H9 (cell line): ENCODE measurements around the gene DPF3. TPM values are rescaled to one million over a fixed set of nuclear protein-coding genes. Genes with fewer than 3 reads are reported as not detected.

ENCODE experiments used
- DNase-seq: peaks from one replicate; pipeline ENCODE4 v3.0.0-alpha.2; 2017
- H2AFZ ChIP-seq: one replicate; pipeline ENCODE4 v1.6.1; 2013; ENCODE audit warnings: mild to moderate bottlenecking, low read length, control low read depth, moderate library complexity
- H2AK5ac ChIP-seq: 2 replicates; pipeline ENCODE4 v1.6.1; 2013; ENCODE audit warnings: low read length, control low read depth, mixed read lengths; ENCODE audit not compliant: insufficient read length
- H2BK120ac ChIP-seq: one replicate; pipeline ENCODE4 v1.6.1; 2013; ENCODE audit warnings: low read depth, mild to moderate bottlenecking, low read length, control low read depth, inconsistent platforms; ENCODE audit not compliant: poor library complexity, severe bottlenecking
- H2BK12ac ChIP-seq: 2 replicates; pipeline ENCODE4 v1.6.1; 2013; ENCODE audit warnings: low read length, control low read depth, mixed read lengths, low read depth; ENCODE audit not compliant: insufficient read length
- H2BK15ac ChIP-seq: 2 replicates; pipeline ENCODE4 v1.6.1; 2013; ENCODE audit warnings: low read depth, low read length, control low read depth
- H2BK20ac ChIP-seq: one replicate; pipeline ENCODE4 v1.6.1; 2013; ENCODE audit warnings: low read depth, mild to moderate bottlenecking, low read length, control low read depth, inconsistent platforms; ENCODE audit not compliant: poor library complexity, severe bottlenecking
- H2BK5ac ChIP-seq: 2 replicates; pipeline ENCODE4 v1.6.1; 2013; ENCODE audit warnings: low read length, control low read depth, mixed read lengths; ENCODE audit not compliant: insufficient read length
- H3K14ac ChIP-seq: 2 replicates; pipeline ENCODE4 v1.6.1; 2013; ENCODE audit warnings: low read length, control low read depth; ENCODE audit not compliant: insufficient read depth
- H3K18ac ChIP-seq: 2 replicates; pipeline ENCODE4 v1.6.1; 2013; ENCODE audit warnings: low read depth, mild to moderate bottlenecking, mixed read lengths, low read length, control low read depth; ENCODE audit not compliant: insufficient read length
- H3K23ac ChIP-seq: 2 replicates; pipeline ENCODE4 v1.6.1; 2013; ENCODE audit warnings: low read length, control low read depth, mixed read lengths, low read depth; ENCODE audit not compliant: insufficient read length
- H3K23me2 ChIP-seq: 2 replicates; pipeline ENCODE4 v1.6.1; 2013; ENCODE audit warnings: low read depth, mild to moderate bottlenecking, mixed read lengths, low read length, control low read depth; ENCODE audit not compliant: insufficient read length, poor library complexity, severe bottlenecking
- H3K27ac ChIP-seq: 2 replicates; pipeline ENCODE4 v1.5.1; 2013; ENCODE audit warnings: low read length, control low read depth, mixed read lengths, low read depth; ENCODE audit not compliant: insufficient read length
- H3K27me3 ChIP-seq: 2 replicates; pipeline ENCODE4 v1.6.1; 2013; ENCODE audit warnings: low read length, control low read depth, inconsistent platforms; ENCODE audit not compliant: insufficient read depth
- H3K4ac ChIP-seq: 2 replicates; pipeline ENCODE4 v1.6.1; 2013; ENCODE audit warnings: low read depth, mild to moderate bottlenecking, control low read depth, inconsistent platforms, low read length, moderate library complexity
- H3K4me1 ChIP-seq: 2 replicates; pipeline ENCODE4 v1.6.1; 2013; ENCODE audit warnings: low read length, control low read depth, inconsistent platforms; ENCODE audit not compliant: insufficient read depth
- H3K4me2 ChIP-seq: 2 replicates; pipeline ENCODE4 v1.6.1; 2013; ENCODE audit warnings: low read length, control low read depth, mixed read lengths; ENCODE audit not compliant: insufficient read length, insufficient read depth
- H3K56ac ChIP-seq: 2 replicates; pipeline ENCODE4 v1.6.1; 2013; ENCODE audit warnings: low read depth, mild to moderate bottlenecking, mixed read lengths, low read length, control low read depth; ENCODE audit not compliant: insufficient read length
- H3K79me1 ChIP-seq: 2 replicates; pipeline ENCODE4 v1.6.1; 2013; ENCODE audit warnings: low read depth, mild to moderate bottlenecking, moderate library complexity, low read length, control low read depth, inconsistent platforms; ENCODE audit not compliant: insufficient read depth, poor library complexity, severe bottlenecking
- H3K79me2 ChIP-seq: 2 replicates; pipeline ENCODE4 v1.6.1; 2013; ENCODE audit warnings: low read length, control low read depth, inconsistent platforms; ENCODE audit not compliant: insufficient read depth
- H3K9ac ChIP-seq: 2 replicates; pipeline ENCODE4 v1.6.1; 2013; ENCODE audit warnings: low read length, control low read depth, mixed read lengths; ENCODE audit not compliant: insufficient read length; ENCODE audit errors: extremely low read depth
- H3K9me3 ChIP-seq: one replicate; pipeline ENCODE4 v1.6.1; 2013; ENCODE audit warnings: low read depth, low read length, inconsistent platforms; ENCODE audit not compliant: control insufficient read depth
- H3T11ph ChIP-seq: one replicate; pipeline ENCODE4 v1.6.1; 2013; ENCODE audit warnings: mild to moderate bottlenecking, low read length, control low read depth, inconsistent platforms
- H4K20me1 ChIP-seq: one replicate; pipeline ENCODE4 v1.6.1; 2013; ENCODE audit not compliant: control insufficient read depth, insufficient read length, insufficient read depth
- H4K5ac ChIP-seq: 2 replicates; pipeline ENCODE4 v1.6.1; 2013; ENCODE audit warnings: low read depth, mild to moderate bottlenecking, mixed read lengths, low read length, control low read depth; ENCODE audit not compliant: insufficient read length
- H4K8ac ChIP-seq: replicated peaks from 2 replicates; pipeline ENCODE4 v1.6.1; 2013; ENCODE audit warnings: low read length, control low read depth, mixed read lengths, low read depth; ENCODE audit not compliant: insufficient read length
- H4K91ac ChIP-seq: 2 replicates; pipeline ENCODE4 v1.6.1; 2013; ENCODE audit warnings: low read depth, mild to moderate bottlenecking, moderate library complexity, mixed read lengths, low read length, control low read depth; ENCODE audit not compliant: insufficient read length
- H3K27ac Mint-ChIP-seq, 3 experiments: 2 replicates in 2 of 3; 3 replicates in 1 of 3; pipeline ENCODE4 v1.8.0; 2020 to 2021; ENCODE audit warnings: mixed read lengths in 3 of 3, mild to moderate bottlenecking in 1 of 3, moderate library complexity in 1 of 3
- H3K27me3 Mint-ChIP-seq: 2 replicates; pipeline ENCODE4 v1.8.0; 2021; ENCODE audit warnings: low read depth, mild to moderate bottlenecking, moderate library complexity, mixed read lengths
- H3K36me3 Mint-ChIP-seq, 3 experiments: 2 replicates in 2 of 3; 3 replicates in 1 of 3; pipeline ENCODE4 v1.8.0; 2020 to 2021; ENCODE audit warnings: low read depth in 3 of 3, mixed read lengths in 3 of 3; ENCODE audit not compliant: insufficient read depth in 1 of 3
- H3K4me1 Mint-ChIP-seq, 2 experiments: 2 replicates each; pipeline ENCODE4 v1.8.0; 2020; ENCODE audit warnings: mixed read lengths in 2 of 2
- H3K4me3 Mint-ChIP-seq, 2 experiments: 2 replicates in 1 of 2; 3 replicates in 1 of 2; pipeline ENCODE4 v1.8.0; 2020 to 2021; ENCODE audit warnings: mild to moderate bottlenecking in 2 of 2, mixed read lengths in 2 of 2, moderate library complexity in 1 of 2
- H3K9me3 Mint-ChIP-seq, 2 experiments: 2 replicates in 1 of 2; 3 replicates in 1 of 2; pipeline ENCODE4 v1.8.0; 2020; ENCODE audit warnings: mild to moderate bottlenecking in 2 of 2, mixed read lengths in 2 of 2, moderate library complexity in 1 of 2
- WGBS: extraction: QIAGEN DNeasy Blood & Tissue Kit; methylation state at CpG from one replicate; pipeline ENCODE4 v1.1.7; 2013; ENCODE audit warnings: missing lambda C conversion rate, low lambda C conversion rate, mixed read lengths; ENCODE audit not compliant: insufficient read length; ENCODE audit errors: extremely low coverage; 5-methylcytosine and 5-hydroxymethylcytosine counted together
- long read RNA-seq: library from polyadenylated mRNA; unstranded; transcript quantifications from one replicate; pipeline ENCODE4 v2.0.0, GENCODE V29; 2020
- total RNA-seq: library from RNA; stranded (reverse); gene quantifications from 2 replicates; pipeline ENCODE4 v1.2.1, GENCODE V29; 2021
- TF ChIP-seq, protein P1 (sequence below): fragments of 200-600 bp; sonication (generic); conservative IDR thresholded peaks from 3 replicates; pipeline ENCODE4 v1.8.0; 2021; ENCODE audit warnings: antibody characterized with exemption, mild to moderate bottlenecking

Gene DPF3
- total RNA-seq = not detected in 2 replicates
- long read RNA-seq = 0 reads

DNA sequence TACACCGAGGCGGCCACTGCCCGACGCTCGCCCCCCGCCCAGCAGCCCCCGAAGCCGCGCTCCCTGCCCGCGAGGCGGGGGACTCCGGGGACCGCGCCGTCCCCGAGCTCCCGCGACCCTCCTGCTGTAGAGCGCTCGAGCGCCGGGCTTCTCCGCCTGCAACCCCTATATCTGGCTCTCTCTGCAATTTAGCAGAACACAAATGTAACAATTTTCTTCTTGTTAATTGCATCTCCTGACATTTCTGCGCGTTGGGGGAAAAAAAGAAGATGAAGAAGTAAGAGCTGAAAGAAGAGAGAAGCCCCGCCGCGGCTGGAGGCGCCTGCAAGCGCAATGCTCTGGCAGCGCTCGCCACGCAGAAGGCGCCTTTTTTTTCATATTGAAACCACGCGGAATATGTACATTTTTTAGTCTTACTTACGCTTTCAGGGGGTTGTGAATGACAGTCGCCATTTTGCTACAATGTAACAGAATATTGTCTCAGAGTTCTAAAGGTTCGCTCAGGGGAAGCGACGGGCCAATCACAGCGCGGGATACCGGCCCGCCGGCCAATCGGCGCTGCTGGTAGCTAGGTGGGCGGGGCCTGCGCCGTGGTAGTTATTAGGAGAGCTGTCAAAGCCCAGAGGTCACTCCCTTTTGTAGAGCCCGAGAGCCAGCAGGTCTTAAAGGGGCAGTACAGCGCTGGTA lies at the start of gene DPF3:
Gene DPF3 (minus strand): TSS at position 466 of the 687 bp plus-strand sequence. CDS start 13 bp downstream, at position 453.
- no peaks in the 10 kb centered on the region for H3K9me3 ChIP-seq
- H3K56ac ChIP-seq = no peak within 1 kb of the TSS
- no peak within 1 kb of the TSS for H2AK5ac ChIP-seq
- no peak within 1 kb of the TSS for H4K8ac ChIP-seq
- TF ChIP-seq, protein P1, sequence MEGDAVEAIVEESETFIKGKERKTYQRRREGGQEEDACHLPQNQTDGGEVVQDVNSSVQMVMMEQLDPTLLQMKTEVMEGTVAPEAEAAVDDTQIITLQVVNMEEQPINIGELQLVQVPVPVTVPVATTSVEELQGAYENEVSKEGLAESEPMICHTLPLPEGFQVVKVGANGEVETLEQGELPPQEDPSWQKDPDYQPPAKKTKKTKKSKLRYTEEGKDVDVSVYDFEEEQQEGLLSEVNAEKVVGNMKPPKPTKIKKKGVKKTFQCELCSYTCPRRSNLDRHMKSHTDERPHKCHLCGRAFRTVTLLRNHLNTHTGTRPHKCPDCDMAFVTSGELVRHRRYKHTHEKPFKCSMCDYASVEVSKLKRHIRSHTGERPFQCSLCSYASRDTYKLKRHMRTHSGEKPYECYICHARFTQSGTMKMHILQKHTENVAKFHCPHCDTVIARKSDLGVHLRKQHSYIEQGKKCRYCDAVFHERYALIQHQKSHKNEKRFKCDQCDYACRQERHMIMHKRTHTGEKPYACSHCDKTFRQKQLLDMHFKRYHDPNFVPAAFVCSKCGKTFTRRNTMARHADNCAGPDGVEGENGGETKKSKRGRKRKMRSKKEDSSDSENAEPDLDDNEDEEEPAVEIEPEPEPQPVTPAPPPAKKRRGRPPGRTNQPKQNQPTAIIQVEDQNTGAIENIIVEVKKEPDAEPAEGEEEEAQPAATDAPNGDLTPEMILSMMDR = no peak
- H3K79me2 ChIP-seq = no peaks in the 10 kb centered on the region
- H3K4ac ChIP-seq = no peak within 1 kb of the TSS
- H3K4me2 ChIP-seq = peak within 1 kb of the TSS; percentile 90
- H2BK120ac ChIP-seq = no peak within 1 kb of the TSS
- Mint-ChIP-seq H3K9me3 (no peaks in the 10 kb centered on the region), H3K27ac (no peak within 1 kb of the TSS), H3K27me3 (peaks cover 94% of the 10 kb centered on the region), H3K4me1 (peaks cover 44 to 45% of the 10 kb centered on the region in 2 experiments), H3K4me3 (peak within 1 kb of the TSS; percentile 67 to 91), H3K36me3 (peaks cover 0 to 1% (median 0%) of the 10 kb centered on the region in 3 experiments; a peak in 1 of 7 replicates)
- no peak within 1 kb of the TSS for H4K5ac ChIP-seq
- no peak within 1 kb of the TSS for H3K23ac ChIP-seq
- H3T11ph ChIP-seq = no peak within 1 kb of the TSS
- DNase-seq = peak; percentile 97
- H3K23me2 ChIP-seq = peaks cover 25% of the 10 kb centered on the region
- H3K9ac ChIP-seq = no peak within 1 kb of the TSS
- no CpG with 5 or more reads among the region's 54 CpGs for WGBS
- H4K91ac ChIP-seq = no peak within 1 kb of the TSS
- no peaks in the 10 kb centered on the region for H4K20me1 ChIP-seq
- H3K18ac ChIP-seq = no peak within 1 kb of the TSS
- H3K79me1 ChIP-seq = no peaks in the 10 kb centered on the region
- H2BK15ac ChIP-seq = no peak within 1 kb of the TSS
- H2AFZ ChIP-seq = no peak within 1 kb of the TSS
- H3K4me1 ChIP-seq = peaks cover 3% of the 10 kb centered on the region; the same call in 1 of the 2 replicates
- H2BK20ac ChIP-seq = no peak within 1 kb of the TSS
- peaks cover 38% of the 10 kb centered on the region for H3K27me3 ChIP-seq
- H3K14ac ChIP-seq = no peak within 1 kb of the TSS; the same call in 1 of the 2 replicates
- no peak within 1 kb of the TSS for H2BK5ac ChIP-seq
- H2BK12ac ChIP-seq = no peak within 1 kb of the TSS
- H3K27ac ChIP-seq = no peak within 1 kb of the TSS
